Iris pigment epithelial cell (primary cell): ENCODE results near the gene TGFBR3.

ENCODE experiments used
- DNase-seq: peaks from one replicate; pipeline ENCODE4 v3.0.0-alpha.2; 2011; ENCODE audit warnings: low read depth

TGFBR3 gene

DNA sequence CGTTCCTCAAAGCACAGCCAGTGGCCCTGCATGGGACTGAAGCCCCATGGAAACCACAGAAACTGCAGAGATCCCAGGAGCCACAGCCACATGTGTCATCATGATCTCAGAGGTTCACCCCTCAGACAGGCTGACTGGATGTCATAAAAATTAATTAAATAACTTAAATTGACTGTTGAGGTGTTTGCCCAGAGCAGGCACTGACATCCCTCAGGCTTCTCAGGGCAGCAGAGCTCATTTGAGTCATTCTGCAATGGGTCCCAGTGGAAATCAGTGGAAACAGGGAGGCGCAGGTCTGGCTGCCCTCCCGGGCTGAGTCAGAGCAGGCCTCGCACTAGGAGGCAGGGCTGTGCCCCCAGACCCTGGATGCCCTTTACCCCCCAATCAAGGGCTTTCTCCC, 250.2 kb downstream of the TGFBR3 start:
- no peak for DNase-seq

DNA sequence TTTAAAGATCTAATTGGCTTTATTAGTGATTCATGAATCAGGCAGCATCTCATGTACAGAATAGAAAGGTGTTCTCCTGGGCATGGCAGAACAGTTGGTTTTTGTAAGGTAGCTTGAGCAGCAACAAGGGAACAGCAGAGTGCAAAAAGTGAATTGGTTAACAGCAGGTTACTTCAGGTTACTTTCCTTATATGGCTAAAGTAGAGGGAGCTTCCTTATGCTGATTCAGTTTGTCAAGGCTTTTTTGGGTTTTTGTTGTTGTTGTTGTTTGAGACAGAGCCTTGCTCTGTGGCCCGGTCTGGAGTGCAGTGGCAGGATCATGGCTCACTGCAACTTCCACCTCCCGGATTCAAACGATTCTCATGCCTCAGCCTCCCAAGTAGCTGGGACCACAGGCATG, 252.5 kb downstream of the TGFBR3 start:
- DNase-seq: no peak

GRCh38 chr1:91631718-91632330, 254.1 kb downstream of the TGFBR3 start:
- no peak for DNase-seq

DNA sequence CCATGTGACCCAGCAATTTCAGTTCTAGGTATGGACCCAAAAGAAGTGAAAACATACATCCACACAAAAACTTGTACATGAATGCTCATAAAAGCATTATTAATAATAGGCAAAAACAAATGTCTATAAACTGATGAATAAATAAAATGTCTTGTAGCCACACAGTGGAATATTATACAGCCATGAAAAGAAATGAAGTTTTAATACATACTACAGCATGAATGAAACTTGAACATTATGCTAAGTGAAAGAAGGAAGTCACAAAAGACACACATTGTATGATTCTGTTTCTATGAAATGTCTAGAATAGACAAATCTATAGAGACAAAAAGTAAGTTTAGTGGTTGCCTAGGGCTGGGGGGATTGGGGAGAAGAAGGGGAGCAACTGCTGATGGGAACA, 255.1 kb downstream of the TGFBR3 start:
- DNase-seq: no peak
